Stimulated activated CD8-positive, alpha-beta memory T cell treated with anti-CD3 and anti-CD28 coated beads, Interleukin-12 subunit alpha, Interleukin-12 subunit beta, amount 100 ng/mL, for 24 hours (primary cell): ENCODE data around the gene RXFP2.

Source experiments
- DNase-seq: peaks from one replicate; pipeline ENCODE4 v3.0.0-alpha.2; 2020; ENCODE audit errors: extremely low read depth

Gene RXFP2

DNA sequence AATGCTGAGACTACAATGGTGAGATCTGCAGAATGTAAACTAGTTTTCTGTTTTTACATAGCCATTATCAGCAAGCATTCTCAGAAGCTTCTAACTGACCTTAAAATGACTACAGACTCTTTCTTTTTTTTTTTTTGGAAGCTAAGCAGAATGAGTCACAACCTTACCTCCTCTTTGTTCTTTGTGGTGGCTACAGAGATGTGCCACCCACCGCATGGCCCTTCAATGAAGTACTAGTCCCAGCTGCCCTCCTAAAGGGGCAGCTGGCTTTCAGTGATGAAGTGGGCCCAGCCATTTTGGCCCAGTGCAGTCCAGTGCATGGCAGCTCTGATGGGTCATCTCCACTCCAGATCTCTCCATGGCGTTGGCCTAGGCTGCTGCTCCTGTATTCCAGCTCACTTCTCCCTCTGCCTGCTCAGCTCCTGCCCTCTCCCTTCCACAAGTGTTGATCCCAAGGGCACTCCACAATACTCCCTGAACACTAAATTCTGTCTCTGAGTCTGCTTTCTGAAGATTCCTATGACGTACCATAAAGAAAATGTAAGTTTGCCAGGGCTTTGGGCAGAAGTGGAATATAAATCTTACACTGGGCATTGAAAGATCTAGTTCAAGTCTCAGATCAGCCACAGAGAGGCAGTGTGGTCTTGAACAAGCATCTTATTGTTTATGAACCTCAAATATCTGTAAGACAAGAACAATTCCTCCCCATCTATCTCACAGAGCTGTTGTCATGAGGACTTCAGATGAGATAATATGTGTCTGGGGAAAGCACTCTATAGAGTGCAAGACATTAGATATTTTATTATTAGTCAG lies 85.6 kb downstream of the RXFP2 start:
- no peak for DNase-seq

GRCh38 chr13:31826521-31826920 lies 87.2 kb downstream of the RXFP2 start:
- no peak for DNase-seq

GRCh38 chr13:31827707-31828106 lies 88.4 kb downstream of the RXFP2 start:
- DNase-seq = no peak

- DNase-seq = no peak
Observed at GRCh38 chr13:31835932-31836331, 96.6 kb downstream of the RXFP2 start.

GRCh38 chr13:31843044-31843443 lies 103.7 kb downstream of the RXFP2 start:
- no peak for DNase-seq

DNA sequence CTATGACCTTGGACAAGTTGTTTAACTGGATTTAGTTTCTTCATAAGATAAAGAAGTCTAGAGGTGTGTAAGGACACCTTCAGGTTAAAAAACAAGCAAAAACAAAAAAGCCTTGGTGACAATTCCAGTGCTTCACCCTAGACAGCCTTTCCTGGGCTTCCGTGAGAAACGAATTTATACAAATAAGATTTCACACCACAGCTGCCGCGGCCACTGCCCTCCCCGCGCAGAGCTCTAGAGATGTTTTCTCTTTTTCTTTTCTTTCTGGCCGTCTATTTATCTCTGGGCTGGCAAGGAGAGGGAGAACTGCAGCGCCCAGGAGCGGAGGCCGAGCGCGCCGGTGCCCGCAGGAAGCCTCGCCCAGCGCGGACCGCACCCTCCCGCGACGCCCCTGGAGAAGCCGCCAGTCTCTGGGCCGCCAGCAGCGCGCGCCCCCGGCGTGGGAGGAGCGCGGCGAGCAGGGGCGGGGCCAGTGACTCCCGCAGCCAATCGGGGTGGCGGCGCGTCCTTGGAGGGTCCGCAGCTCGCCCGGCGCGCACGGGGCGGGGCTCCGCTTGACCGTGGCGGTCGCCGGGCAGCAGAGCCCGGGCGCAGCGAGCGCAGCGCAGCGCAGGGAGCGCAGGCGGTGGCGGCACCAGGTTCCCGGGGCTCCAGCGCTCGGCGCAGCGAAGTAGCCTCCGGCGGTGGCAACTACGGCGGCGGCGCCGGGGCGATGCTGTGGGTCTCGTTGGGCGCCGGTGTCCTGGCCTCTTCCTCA lies 107.0 kb downstream of the RXFP2 start:
- DNase-seq = peak; percentile 45

- no peak for DNase-seq
Observed at GRCh38 chr13:31846961-31847752, 107.8 kb downstream of the RXFP2 start.

GRCh38 chr13:31848621-31849020 lies 109.3 kb downstream of the RXFP2 start:
- no peak for DNase-seq

DNA sequence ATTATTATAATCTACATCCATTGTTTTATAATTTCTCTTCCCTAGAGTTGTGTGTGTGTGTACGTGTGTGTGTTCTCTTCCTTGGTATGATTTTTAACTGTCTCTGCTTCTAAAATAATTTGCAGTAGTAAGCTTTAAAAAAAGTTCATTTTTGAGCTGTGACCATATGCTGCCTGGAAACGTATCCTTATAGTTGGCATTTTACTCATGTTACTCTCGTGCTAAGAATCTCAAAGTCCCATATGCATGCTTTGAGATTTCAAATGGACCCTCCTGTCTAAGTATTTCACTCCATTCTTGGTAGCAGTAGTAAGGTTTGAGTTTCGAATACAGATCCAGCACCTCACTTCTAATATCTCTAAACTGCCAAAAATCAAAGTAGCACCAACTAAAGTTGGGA lies 109.9 kb downstream of the RXFP2 start:
- DNase-seq = no peak

- no peak for DNase-seq
Observed at GRCh38 chr13:31850041-31850555, 110.8 kb downstream of the RXFP2 start.

DNA sequence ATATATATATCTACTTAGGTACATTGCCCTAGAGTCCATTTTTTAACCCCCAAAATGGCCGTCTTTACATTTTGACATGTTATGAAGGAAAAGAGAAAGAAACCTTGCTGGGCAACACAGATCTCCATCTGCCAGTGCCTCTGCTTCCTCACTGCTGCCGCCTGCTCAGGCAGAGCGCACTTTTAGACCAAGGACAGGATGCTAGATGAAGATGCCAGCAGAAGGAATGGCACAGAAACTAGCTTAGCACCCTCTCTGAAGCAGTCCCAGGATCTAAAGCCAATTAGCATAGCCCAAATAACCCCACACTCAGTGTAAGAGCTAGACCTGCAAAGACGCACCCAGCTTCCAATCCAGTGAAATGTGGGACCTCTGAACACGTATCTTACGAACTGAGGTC lies 111.9 kb downstream of the RXFP2 start:
- no peak for DNase-seq
